ENCODE data around the gene INTU.

DNA sequence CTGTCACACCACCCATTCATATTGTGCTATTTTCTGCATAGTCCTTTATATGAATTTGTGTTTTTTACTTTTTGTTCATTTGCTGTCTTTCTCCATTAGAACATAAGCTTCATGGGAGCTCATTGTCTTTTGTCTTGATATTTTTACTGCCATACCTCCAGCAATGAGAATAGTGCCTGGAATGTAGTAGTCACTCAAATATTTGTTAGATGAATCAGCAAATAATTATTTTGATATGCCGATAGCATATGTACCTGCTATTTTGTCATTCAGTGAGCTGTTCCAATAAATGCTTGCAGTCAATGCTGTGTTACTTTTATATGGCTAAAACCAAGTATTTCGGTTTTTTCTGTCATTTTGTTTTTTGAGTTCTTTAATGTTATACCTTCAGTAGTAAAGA, 53.9 kb downstream of the INTU start:
- TF ChIP-seq, protein P1, sequence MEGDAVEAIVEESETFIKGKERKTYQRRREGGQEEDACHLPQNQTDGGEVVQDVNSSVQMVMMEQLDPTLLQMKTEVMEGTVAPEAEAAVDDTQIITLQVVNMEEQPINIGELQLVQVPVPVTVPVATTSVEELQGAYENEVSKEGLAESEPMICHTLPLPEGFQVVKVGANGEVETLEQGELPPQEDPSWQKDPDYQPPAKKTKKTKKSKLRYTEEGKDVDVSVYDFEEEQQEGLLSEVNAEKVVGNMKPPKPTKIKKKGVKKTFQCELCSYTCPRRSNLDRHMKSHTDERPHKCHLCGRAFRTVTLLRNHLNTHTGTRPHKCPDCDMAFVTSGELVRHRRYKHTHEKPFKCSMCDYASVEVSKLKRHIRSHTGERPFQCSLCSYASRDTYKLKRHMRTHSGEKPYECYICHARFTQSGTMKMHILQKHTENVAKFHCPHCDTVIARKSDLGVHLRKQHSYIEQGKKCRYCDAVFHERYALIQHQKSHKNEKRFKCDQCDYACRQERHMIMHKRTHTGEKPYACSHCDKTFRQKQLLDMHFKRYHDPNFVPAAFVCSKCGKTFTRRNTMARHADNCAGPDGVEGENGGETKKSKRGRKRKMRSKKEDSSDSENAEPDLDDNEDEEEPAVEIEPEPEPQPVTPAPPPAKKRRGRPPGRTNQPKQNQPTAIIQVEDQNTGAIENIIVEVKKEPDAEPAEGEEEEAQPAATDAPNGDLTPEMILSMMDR (IDR thresholded peaks at IDR 0.05), result no peak
- no peak for TF ChIP-seq POLR2AphosphoS5 (IDR thresholded peaks at IDR 0.05; ENCODE audit: low read depth, low read length)
- TF ChIP-seq SIN3A (IDR thresholded peaks at IDR 0.05; ENCODE audit: borderline replicate concordance, insufficient read depth, low read depth, low read length), result no peak
- TF ChIP-seq, protein P2, sequence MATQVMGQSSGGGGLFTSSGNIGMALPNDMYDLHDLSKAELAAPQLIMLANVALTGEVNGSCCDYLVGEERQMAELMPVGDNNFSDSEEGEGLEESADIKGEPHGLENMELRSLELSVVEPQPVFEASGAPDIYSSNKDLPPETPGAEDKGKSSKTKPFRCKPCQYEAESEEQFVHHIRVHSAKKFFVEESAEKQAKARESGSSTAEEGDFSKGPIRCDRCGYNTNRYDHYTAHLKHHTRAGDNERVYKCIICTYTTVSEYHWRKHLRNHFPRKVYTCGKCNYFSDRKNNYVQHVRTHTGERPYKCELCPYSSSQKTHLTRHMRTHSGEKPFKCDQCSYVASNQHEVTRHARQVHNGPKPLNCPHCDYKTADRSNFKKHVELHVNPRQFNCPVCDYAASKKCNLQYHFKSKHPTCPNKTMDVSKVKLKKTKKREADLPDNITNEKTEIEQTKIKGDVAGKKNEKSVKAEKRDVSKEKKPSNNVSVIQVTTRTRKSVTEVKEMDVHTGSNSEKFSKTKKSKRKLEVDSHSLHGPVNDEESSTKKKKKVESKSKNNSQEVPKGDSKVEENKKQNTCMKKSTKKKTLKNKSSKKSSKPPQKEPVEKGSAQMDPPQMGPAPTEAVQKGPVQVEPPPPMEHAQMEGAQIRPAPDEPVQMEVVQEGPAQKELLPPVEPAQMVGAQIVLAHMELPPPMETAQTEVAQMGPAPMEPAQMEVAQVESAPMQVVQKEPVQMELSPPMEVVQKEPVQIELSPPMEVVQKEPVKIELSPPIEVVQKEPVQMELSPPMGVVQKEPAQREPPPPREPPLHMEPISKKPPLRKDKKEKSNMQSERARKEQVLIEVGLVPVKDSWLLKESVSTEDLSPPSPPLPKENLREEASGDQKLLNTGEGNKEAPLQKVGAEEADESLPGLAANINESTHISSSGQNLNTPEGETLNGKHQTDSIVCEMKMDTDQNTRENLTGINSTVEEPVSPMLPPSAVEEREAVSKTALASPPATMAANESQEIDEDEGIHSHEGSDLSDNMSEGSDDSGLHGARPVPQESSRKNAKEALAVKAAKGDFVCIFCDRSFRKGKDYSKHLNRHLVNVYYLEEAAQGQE (IDR thresholded peaks at IDR 0.05; ENCODE audit: insufficient read depth in 1 of 2, low read depth in 2 of 2, low read length in 1 of 2), result no peak
- TF ChIP-seq TCF7L2 (IDR thresholded peaks at IDR 0.05; ENCODE audit: low read depth, low read length), result no peak

All from Panc1 (cell line).